ENCODE results near the gene RAI1. TPM values are rescaled to one million over a fixed set of nuclear protein-coding genes. Genes with fewer than 3 reads are reported as not detected.

The RAI1 gene
- total and polyA plus RNA-seq, 2 of the 13 experiments (the other 11 are each of a cell fraction or from before 2014, with no cell fraction given), result 3.4 to 5.2 TPM

- no peak for TF ChIP-seq GRHL1 (CRISPR knock-in tag; conservative IDR thresholded peaks at IDR 0.05)
- peak; percentile 60; the same call in 1 of the 2 replicates for TF ChIP-seq RARA (CRISPR knock-in tag; IDR thresholded peaks at IDR 0.05)
- TF ChIP-seq GLMP (CRISPR knock-in tag; IDR thresholded peaks at IDR 0.05; ENCODE audit: borderline replicate concordance), result no peak
- no peak for TF ChIP-seq ZBTB49 (CRISPR knock-in tag; IDR thresholded peaks at IDR 0.05; ENCODE audit: borderline replicate concordance)
- no peak for TF ChIP-seq ZNF605 (CRISPR knock-in tag; IDR thresholded peaks at IDR 0.05)
- TF ChIP-seq ZSCAN30 (CRISPR knock-in tag; IDR thresholded peaks at IDR 0.05), result peak; percentile 80; the same call in 1 of the 2 replicates
- TF ChIP-seq SATB2 (CRISPR knock-in tag; IDR thresholded peaks at IDR 0.05), result no peak
- no peak for TF ChIP-seq CEBPZ (IDR thresholded peaks at IDR 0.05; ENCODE audit: low read length)
- no peak for TF ChIP-seq SP1 (IDR thresholded peaks at IDR 0.05)
- TF ChIP-seq SP1 (CRISPR knock-in tag; IDR thresholded peaks at IDR 0.05), result peak; percentile 60
- no peak for TF ChIP-seq REXO4 (CRISPR knock-in tag; IDR thresholded peaks at IDR 0.05; ENCODE audit: borderline replicate concordance)
- TF ChIP-seq HMG20A (CRISPR knock-in tag; IDR thresholded peaks at IDR 0.05; ENCODE audit: borderline replicate concordance), result peak; percentile 12; the same call in 1 of the 2 replicates
- TF ChIP-seq RXRA (CRISPR knock-in tag; IDR thresholded peaks at IDR 0.05), result peak; percentile 78
- TF ChIP-seq ZNF580 (CRISPR knock-in tag; IDR thresholded peaks at IDR 0.05; ENCODE audit: borderline replicate concordance, low read depth), result peak; percentile 96
Observed at GRCh38 chr17:17839791-17840707, 158.8 kb downstream of the RAI1 start (continued).

Measured in HepG2 (cell line).